Germinal center (tissue), 1 donor: Measurements from ENCODE around the gene TMEM263.

Source experiments
- DNase-seq: peaks from one replicate; pipeline ENCODE4 v3.0.0; 2012; ENCODE audit warnings: mixed read lengths, low spot score

The TMEM263 gene

DNA sequence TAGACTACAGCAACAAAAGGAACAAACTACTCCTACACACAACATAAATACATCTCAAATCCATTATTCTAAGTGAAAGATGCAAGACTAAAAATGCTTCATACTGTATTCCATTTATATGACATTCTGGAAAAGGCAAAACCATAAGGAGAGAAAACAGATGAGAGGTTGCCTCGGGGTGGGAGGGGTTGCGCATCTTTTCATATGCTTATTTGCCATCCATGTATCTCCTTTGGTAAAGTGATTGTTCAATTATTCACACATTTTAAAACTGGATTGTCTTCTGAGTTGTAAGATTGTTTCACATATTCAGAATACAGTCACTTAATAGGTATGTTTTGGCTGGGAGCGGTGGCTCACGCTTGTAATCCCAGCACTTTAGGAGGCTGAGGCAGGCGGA is 5.1 kb upstream of the TMEM263 start:
- no peak for DNase-seq

DNA sequence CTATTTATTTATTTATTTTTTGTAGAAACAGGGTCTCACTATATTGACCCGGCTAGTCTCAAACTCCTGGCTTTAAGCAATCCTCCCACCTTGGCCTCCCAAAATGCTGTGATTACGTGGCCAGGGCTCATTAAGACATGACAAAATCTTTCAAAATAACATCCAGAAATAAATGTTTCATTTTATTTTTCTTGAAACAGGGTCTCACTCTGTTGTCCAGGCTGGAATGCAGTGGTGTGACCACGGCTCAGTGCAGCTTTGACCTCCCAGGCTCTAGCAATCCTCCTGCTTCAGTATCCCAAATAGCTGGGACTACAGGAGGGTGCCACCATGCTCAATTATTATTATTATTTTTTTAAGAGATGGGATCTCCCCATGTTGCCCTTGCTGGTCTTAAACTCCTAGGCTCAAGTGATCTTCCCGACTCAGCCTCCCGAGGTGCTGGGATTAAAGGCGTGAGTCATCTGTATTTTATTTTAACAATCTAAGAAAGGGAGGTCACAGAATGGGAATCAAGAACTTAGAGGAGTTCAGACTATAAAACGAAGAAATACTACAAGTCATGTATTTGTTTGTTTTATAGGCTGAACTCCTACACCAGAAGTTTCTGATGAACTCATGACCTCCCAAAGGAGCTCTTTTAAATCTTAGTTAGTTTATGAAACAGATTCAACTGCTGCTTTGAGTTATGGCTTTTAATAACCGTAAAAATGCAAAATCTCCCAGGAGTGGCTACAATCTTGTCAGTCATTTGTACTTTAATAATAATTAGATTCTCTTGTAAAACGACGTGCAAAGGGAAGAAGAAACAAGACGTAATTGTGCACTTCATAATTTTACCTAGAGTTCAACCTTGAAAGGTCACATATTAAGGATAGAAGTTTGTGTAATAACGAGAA is 2.1 kb upstream of the TMEM263 start:
- no peak for DNase-seq

DNA sequence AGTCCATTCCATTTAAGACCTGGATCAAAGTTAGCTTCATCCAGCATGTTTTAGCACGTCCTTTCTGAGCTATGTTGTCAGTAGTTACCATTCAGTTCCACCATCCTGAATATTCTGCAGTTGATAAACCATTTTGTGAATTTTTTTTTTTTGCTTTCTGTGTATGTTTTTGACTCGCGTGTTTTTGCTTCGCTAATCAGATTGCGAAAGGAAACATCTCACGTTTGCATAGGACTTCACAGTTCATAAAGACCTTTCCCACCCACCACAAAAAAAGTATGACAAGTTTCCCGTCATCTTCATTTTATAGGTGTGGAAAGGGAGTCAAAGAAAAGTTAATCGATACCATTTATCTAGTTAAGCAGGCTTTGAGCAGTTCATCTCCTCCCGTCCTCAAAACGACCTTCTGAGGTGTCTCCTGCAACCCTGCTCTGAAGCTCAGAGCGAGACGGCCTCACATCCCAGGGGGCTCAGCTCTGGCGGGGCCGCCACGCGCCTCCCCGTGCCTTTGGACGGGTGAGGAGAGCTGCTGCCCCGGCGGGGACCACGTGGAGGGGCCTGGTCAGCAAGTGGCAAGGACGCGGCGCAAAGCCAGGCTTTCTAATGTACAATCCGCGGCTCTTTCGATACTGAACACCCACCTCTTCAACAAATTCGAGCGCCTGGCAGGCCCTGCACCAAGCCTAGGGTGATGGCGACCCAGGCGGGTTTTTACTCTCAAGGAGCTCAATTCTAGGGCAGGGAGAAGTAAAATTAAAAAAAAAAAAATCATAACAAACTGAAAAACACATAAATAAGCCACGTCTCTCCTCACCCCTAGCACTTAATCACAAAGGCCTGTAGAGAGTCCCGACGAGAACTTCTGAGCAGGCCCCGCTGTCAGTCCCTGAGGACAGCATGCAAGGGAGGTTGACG is 988 bp upstream of the TMEM263 start:
- peak; percentile 6 for DNase-seq

DNA sequence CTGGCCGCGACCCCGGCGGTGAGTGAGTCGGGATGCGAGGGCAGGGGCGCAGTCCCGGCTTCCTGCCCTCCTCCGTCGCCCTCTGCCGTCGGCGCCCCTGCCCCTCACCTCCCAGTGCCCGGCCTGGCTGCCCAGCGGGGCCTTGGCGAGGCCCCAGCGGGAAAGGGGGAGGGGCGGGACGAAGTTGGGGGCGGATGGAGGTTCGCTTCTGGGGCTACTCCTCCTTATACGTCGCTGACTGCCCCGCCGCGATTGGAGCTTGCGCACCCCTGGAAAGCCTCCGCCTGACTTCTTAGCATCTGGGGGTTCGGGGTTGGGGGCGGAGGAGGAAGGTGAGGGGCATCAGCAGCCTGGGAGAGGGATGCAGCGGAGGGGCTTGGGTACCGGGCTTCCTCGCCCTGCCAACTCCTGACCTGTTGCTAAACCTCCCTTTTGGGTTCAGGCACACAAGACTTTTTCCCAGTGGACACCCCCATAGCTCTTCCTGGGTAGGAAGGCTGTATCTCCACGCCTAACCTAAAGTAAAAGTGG is 406 bp downstream of the TMEM263 start:
- peak; percentile 64 for DNase-seq

DNA sequence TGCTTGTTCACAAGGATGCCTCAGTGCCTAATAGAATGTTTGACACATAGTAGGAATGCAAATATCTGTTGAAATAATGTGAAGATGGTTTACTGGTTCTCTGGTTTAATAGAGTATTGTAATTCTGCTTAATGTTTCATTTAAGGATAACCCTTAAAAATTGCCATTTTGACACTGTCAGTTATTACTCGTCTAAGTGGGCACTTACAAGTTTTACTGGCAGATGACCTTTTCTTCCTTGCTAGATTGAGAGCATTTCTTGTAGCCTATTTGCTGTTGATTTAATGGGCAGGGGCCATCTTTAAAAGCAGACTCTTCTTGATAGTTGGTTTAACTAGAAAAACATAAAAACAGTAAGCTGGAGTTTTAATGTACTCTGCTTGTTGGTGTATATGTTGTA is 1.9 kb downstream of the TMEM263 start:
- DNase-seq: no peak

DNA sequence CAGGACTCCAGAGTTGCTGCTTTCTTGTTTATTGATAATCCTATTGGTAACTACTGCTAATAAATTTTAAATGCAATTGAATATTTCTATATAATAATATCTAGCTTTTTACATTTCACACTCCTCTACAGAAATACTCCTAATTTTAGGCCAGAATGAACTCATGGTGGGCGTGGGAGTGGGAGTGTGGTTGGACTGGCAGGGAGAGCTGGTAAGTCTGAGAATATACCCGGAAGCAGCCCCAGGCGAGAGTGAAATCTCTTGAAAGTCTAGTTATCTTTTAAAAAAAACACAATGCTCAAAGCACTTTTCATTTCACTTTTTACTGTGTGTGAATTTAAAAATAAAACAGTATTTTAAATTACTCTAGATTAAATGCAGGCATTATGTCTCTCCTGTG is 4.7 kb downstream of the TMEM263 start:
- DNase-seq: no peak

DNA sequence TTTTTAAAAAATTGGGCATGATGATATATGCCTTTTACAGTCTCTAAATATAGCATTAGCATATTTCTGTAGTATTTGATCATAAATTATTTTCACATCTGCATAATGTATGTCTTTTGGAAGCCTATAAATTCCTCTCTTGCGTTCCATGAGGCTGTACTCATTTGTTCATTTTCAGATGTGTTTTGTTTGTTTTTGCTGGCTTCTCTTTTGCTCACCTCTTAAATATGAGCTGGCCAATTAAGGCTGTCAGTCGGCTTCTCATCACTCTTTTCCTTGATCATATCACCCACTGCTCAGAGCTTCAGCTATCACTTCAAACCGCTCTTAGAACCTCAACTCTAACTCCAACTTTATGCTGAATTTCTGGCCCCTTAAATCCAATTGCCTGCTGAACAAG is 6.6 kb downstream of the TMEM263 start:
- no peak for DNase-seq

DNA sequence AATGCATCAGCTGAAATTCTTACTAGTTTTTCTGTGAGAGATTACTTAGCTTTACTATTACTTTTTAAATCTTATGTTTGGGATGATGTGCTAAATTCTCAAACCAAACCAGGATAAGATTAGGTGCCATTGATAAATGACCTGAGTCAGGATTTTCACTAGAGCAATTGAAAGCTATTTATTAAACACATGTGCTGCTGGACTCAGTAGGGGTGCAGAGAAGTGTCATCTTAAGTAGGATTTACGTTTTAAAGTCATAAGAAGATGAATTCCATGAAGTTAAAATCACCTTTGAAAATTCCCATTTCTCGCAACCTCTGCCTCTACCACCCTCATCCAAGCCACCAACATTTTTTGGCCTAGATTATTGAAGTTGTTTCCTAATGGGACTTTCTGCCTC is 8.8 kb downstream of the TMEM263 start:
- DNase-seq: no peak

DNA sequence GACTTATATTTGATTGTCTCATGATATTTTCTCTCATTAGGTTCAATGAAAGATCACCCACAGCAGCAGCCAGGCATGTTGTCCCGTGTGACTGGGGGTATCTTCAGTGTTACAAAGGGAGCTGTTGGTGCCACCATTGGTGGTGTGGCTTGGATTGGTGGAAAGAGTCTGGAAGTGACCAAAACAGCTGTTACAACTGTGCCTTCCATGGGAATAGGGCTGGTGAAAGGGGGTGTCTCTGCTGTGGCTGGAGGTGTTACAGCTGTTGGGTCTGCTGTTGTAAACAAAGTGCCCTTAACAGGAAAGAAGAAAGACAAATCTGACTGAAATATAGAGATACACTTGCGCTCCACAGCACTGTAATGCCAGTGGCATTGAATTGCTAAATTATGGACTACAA is 15.4 kb downstream of the TMEM263 start:
- DNase-seq: no peak

DNA sequence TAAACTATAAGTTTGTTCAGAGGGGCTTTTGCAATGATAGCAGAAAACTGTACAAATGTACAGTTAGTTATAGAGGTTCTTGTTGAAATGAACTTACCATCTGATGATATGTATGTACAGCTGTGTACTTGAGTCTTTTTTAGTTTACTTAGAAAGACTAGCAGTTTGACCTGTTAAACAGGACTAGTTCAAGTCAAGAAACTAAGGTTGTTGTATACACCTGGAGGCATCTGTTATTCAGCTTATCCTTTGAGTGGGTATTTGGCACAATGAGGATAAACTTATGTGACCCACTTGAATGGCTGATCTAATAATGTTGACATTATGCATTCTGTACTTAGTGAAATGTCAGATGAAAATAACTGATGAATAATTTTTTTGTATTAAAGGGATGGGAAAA is 17.8 kb downstream of the TMEM263 start:
- no peak for DNase-seq

DNA sequence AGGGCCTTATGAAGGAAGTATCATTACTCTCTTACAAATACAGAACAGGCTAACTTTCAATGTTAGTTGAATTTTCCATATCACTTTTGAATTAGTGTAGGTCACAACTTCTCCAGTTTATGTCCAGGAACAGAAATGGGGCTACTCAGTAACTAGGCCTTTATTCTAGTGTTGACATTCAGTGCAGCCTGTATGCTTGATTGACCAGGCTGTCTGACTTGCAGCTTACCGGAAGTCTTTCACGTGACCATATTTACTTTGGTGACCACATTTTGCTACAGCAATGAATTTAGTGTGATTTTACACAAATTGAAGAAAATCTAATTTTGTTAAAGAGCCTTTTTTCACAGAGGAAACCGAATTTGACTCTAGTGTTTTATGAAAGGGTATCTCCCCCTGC is 18.8 kb downstream of the TMEM263 start:
- DNase-seq: peak; percentile 27

DNA sequence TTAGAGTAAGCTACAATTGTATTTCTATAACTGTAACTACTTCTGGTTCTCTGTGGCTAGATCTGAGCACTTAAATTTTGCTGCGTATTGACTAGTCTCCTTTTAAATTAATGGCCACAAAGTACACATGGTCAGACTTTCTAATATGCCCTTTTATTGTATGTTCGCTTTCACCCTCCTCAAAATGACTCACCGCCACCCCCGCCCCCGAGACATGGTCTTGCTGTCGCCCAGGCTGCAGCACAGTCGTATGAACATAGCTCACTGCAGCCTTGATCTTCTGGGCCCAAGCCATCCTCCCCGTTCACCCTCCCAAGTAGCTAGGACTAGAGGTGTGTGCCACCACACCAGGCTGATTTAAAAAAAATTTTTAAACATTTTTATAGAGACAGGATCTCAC is 19.4 kb downstream of the TMEM263 start:
- DNase-seq: no peak

DNA sequence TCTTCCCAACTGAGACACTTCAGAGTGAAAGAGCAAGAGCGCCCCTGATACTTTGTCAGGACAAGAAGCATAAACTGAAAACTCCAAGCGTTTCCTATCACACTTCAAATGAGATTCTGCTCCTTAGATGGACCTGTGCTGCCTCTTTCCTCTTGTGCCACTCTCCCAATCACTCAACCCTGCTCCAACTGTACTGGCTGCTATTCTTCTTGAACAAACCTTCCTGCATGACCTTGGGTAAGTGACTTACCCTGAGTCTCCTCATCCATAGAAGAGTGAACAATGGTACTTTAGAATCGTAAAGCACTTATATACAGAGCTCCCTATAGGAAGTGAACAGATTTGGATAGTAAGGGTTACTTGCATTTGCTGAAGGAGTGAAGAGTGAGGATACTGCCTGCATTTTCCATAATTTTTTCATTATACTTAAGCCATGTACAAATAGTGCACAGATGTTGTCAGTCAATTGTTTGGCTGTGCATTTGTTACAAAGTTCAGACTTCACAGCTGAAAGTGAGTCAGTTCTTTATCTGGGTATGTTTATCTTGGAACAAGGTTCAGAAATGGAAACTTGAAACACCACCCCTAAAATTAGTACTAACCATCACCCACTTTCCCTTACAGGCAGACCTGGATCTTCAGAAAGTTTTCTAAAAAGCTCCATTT is 20.4 kb downstream of the TMEM263 start:
- no peak for DNase-seq

DNA sequence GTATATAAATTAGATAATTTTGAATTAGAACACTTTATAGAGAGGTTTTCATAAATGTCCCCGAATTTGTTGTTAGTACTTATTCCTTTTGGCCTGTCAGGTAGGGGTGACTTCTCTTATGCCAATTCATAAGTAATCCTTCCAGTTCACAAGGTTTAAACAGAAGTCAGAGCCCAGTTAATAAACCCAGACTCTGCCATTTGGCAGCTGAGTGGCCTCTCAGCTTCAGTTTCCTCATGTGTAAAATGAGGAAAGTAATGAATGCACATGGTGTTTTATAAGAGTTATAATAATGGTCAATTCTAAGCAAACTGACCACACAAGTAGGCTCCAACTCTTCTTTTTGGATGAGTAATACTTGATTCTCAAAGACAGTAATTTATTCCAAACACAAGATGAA is 21.0 kb downstream of the TMEM263 start:
- no peak for DNase-seq

DNA sequence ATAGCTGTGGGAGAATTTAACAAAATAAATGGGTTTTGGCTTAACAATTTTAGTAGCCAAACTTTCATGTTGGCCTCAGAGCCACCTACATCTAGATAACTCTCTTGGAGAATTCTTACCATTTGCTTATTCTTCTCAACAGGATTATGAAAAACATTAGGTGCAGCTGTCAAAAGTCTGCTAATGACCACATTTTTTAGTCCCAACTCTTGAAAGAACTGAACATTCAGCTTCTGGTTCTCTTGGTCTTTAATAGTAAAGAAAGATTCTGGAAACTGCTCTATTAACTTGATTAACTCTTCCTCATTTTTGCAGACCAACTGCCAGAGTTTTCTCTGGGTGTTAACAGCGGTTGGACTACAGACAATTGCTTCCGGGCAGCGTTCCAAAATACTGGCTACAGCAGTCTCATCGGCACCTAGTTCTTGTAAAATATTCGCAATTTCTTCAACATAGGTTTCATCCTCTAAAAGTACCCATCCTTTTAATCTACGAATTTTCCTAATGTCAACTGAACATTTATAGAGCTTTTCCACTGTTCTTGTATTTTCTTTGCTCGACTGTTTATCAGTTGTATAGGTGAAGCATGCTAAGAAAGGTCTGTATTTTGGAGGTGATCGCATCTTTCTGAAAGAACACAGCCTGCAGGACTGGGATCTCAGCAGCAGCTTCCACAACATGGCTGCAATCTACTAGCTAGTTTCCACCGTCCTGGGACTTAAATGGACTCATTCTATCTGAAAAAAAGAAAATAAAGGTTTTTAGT is 22.5 kb downstream of the TMEM263 start:
- DNase-seq: no peak

DNA sequence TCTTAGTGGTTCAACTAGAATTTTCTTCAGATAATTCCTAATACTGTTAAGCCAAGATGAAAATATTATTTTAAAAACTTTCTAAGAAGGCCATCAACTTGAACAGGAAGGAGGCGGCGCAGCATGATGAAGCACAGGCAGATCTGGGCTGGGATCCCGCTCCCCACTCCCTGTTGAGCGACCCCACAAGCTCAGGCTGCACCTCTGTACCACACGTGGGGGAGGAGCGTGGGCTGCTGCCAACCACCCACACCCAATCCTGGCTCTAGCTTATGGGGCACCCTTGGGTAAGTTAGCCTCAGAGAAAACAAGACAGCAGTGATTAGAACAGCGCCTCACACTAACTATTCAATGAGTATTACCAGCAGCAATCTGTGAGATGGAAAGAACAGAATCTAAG is 25.2 kb downstream of the TMEM263 start:
- no peak for DNase-seq

DNA sequence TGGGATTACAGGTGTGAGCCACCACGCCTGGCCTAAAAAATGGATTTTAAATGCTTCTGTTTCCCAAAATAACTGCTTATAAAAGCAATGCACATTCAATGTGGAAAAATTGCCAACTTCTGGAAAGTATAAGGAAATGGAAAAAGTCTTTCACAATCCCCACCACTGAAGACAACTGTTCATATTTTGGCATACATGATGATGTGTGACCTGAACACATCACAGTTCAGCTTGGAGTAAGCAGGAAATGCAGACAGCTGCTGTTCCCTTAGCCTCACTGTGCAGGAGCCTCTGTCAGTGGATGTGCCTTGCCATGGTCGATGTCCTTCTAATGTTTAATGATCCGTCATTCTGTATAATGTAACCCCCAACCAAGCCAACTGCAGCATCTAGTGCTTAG is 26.1 kb downstream of the TMEM263 start:
- no peak for DNase-seq

DNA sequence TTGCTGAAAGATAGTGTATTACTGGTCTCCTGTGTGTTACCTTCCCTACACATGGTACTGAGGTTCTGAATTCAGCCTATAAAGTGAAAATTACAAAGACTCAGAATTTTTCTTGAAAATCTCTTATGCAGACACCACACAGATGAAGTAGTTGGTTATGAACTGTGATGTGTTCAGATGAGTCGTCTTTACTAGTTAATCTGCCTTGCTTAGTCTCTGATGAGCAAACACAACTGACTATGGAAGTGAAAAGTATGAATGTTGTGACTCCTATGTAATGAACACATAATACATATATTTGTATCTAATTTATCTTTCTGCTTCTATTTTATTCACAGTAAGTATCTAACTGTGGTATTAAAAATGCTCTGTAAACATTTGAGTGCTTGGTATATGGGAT is 26.5 kb downstream of the TMEM263 start:
- no peak for DNase-seq

DNA sequence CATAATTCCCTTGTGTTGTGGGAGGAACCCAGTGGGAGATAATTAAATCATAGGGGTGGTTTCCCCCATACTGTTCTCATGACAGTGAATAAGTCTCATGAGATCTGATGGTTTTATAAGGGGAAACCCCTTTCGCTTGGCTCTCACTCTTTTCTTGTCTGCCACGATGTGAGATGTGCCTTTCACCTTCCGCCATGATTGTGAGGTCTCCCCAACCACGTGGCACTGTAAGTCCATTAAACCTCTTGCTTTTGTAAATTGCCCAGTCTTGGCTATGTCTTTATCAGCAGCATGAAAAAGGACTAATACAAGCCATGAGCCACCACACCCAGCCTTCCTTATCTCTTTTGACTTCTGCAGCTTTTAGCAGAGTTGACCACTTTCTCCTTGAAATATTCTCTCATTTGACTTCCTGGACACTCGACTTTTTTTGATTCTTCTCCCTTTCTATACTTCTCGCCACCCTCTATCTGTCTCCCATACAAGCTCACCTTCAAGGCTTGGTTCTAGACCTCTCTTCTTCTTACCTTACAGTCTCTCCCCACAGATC is 29.0 kb downstream of the TMEM263 start:
- DNase-seq: no peak

DNA sequence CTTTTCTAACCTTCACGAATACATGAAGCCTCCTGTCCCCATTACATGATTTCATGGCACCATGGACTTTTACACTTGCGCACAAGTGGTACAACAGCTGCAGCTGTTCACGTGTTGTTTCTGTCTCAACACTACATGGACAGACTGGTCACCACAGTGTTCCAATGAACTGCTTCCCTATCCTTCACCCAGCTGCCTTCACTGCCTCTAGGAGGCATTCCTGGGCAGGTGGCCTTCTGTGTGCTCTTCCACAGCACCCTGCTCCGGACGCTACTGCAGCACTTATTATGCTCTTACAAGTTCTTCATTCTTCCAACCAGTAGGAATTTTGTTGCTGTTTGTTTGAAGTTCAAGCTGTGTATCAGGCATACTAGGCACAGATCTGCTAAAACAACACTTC is 29.8 kb downstream of the TMEM263 start:
- no peak for DNase-seq

DNA sequence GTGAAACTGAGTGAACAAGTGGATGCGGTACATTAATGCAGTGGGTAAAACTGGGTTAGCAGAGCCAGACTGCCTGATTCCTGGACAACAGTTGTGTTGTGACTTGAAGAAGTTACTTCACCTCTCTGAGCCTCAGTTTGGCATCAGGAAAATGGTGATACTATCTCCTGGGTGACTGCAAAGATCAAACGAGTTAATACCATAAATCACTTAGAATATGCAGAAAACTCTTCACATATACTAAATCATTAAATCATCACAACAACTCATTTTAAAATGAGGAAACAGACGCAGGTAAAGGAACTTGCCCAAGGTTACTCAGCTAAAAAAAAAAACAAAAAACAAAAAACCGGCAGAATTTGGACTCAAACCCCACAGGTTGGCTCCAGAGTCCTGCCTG is 30.4 kb downstream of the TMEM263 start:
- DNase-seq: no peak
